ENCODE measurements around the gene A1CF. TPM values are rescaled to one million over a fixed set of nuclear protein-coding genes. Genes with fewer than 3 reads are reported as not detected.
A peak's percentile ranks its signal among the peaks of the same experiment; 100 is the strongest.

A1CF gene, protein sequence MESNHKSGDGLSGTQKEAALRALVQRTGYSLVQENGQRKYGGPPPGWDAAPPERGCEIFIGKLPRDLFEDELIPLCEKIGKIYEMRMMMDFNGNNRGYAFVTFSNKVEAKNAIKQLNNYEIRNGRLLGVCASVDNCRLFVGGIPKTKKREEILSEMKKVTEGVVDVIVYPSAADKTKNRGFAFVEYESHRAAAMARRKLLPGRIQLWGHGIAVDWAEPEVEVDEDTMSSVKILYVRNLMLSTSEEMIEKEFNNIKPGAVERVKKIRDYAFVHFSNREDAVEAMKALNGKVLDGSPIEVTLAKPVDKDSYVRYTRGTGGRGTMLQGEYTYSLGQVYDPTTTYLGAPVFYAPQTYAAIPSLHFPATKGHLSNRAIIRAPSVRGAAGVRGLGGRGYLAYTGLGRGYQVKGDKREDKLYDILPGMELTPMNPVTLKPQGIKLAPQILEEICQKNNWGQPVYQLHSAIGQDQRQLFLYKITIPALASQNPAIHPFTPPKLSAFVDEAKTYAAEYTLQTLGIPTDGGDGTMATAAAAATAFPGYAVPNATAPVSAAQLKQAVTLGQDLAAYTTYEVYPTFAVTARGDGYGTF
- total RNA-seq = under 1 TPM in 1 of 3 donors, not detected in 2; under 0.01 TPM

DNA sequence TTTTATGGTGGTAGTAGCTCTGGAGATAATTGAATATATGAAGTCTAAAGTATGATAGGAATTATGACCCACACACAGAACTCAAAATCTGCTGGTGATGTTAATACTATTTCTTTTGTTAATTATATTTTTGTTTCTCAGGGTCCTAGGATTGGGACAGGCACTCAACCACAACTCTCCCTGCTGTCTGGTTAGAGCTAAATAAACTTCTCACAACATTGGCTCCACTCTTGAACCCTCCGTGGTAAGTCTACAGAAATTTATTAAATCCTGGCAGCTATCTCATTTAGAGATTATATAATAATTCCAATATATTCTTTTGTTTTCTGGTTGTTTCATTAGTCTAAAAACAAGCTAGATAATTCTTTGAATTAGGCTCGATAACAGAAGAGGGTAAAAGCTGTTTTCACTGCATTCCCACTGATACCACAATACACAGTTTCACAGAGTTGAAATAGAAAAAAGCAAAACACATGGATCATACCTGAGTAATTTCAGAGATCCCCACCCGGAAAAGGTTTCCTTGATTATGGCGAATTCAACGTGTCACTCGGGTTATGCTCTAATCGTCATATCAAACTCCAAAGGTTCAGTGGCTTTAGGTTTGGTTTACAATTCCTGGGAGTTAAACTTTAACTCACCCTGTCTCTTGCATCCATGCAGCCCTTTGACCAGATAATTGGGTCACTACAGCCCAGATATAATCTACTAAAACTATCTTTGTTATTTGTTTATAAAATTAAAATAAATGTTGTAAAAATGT is at the start of gene A1CF:
Gene A1CF (minus strand): TSS at position 531 of the 763 bp plus-strand sequence. CDS start 25,687 bp downstream, outside the sequence.
- no peak within 1 kb of the TSS for H3K27ac ChIP-seq
- no peak for TF ChIP-seq POLR2A (IDR thresholded peaks at IDR 0.05)
- TF ChIP-seq POLR2AphosphoS5 (IDR thresholded peaks at IDR 0.05) = no peak
- TF ChIP-seq, protein P1, sequence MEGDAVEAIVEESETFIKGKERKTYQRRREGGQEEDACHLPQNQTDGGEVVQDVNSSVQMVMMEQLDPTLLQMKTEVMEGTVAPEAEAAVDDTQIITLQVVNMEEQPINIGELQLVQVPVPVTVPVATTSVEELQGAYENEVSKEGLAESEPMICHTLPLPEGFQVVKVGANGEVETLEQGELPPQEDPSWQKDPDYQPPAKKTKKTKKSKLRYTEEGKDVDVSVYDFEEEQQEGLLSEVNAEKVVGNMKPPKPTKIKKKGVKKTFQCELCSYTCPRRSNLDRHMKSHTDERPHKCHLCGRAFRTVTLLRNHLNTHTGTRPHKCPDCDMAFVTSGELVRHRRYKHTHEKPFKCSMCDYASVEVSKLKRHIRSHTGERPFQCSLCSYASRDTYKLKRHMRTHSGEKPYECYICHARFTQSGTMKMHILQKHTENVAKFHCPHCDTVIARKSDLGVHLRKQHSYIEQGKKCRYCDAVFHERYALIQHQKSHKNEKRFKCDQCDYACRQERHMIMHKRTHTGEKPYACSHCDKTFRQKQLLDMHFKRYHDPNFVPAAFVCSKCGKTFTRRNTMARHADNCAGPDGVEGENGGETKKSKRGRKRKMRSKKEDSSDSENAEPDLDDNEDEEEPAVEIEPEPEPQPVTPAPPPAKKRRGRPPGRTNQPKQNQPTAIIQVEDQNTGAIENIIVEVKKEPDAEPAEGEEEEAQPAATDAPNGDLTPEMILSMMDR (IDR thresholded peaks at IDR 0.05) = no peak
- intact Hi-C loops (cut with DNase I; ENCODE audit: low total_unique reads) = no loop called here

DNA sequence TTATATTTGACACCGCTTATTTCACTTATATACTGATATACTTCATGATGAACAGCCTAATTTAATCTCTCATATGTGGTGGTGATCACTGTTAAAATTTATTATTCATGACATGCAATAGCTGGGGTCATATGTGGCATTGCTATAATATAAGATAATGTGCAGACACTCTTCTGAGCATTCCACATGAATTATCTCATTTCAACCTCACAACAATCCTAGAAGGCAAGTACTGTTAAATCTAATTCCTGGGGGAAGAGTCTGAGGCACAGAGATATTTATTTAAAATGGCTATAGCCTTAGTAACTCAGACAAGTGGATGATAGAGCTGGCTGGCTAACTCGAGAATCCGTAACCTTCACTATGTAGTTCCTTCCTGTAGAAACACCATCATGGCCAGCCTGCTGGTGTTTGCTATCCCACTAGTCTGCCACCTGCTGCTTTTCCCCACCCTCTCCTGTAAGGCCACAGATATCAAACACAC is 46.6 kb upstream of the A1CF start:
- no peaks in the 10 kb centered on the region for H3K27me3 ChIP-seq
- no peaks in the 10 kb centered on the region for H3K9me3 ChIP-seq
- TF ChIP-seq POLR2AphosphoS5 (IDR thresholded peaks at IDR 0.05) = no peak
- TF ChIP-seq POLR2A (IDR thresholded peaks at IDR 0.05) = no peak
- TF ChIP-seq, protein P1 (IDR thresholded peaks at IDR 0.05) = no peak
- no peak overlapping the region for H3K4me3 ChIP-seq
- no peak overlapping the region for H3K27ac ChIP-seq
- DNase-seq (ENCODE audit: low spot score in 2 of 2) = no peak
- intact Hi-C loops (cut with DNase I; ENCODE audit: low total_unique reads) = loop anchor here (5.0 kb wide), 1 partner anchor 1820 kb away; no protein-coding TSS in a partner anchor
- no peaks in the 10 kb centered on the region for H3K36me3 ChIP-seq
- no peaks in the 10 kb centered on the region for H3K4me1 ChIP-seq

More for the DNA sequence above, at the start of gene A1CF:
- Histone ChIP-seq H3K36me3 (no peaks in the 10 kb centered on the region), H3K27me3 (no peaks in the 10 kb centered on the region), H3K9me3 (no peaks in the 10 kb centered on the region), H3K4me3 (no peak within 1 kb of the TSS), H3K4me1 (no peaks in the 10 kb centered on the region)
- no peak for DNase-seq (ENCODE audit: low spot score in 2 of 2)

DNA sequence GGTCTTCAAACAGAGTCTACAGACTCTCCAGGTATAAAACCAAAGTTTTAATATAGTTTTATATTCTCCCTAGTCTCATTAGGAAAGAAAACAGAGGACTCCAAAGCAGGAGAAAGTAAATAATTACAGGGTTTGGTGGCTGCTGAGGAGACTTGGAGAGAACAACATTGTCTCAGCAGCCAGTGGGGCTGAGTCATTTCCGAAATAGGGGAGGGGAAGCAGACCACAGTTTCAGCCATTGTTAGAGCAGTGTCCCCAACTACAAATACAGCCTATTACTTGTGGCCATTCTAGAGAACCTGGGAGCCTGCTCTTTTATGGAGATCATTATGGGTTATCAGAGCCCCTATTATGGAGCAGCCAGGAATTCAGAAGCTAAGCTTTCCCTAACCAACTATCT is 44.2 kb upstream of the A1CF start:
- no peaks in the 10 kb centered on the region for H3K27me3 ChIP-seq
- DNase-seq (ENCODE audit: low spot score in 2 of 2) = no peak
- H3K4me1 ChIP-seq = no peaks in the 10 kb centered on the region
- no peaks in the 10 kb centered on the region for H3K9me3 ChIP-seq
- intact Hi-C loops (cut with DNase I; ENCODE audit: low total_unique reads) = loop anchor here (5.0 kb wide), 1 partner anchor 1823 kb away; no protein-coding TSS in a partner anchor
- TF ChIP-seq, protein P1 (IDR thresholded peaks at IDR 0.05) = no peak
- TF ChIP-seq POLR2A (IDR thresholded peaks at IDR 0.05) (no peak), POLR2AphosphoS5 (IDR thresholded peaks at IDR 0.05) (no peak)
- no peak overlapping the region for H3K27ac ChIP-seq
- no peak overlapping the region for H3K4me3 ChIP-seq
- H3K36me3 ChIP-seq = no peaks in the 10 kb centered on the region

DNA sequence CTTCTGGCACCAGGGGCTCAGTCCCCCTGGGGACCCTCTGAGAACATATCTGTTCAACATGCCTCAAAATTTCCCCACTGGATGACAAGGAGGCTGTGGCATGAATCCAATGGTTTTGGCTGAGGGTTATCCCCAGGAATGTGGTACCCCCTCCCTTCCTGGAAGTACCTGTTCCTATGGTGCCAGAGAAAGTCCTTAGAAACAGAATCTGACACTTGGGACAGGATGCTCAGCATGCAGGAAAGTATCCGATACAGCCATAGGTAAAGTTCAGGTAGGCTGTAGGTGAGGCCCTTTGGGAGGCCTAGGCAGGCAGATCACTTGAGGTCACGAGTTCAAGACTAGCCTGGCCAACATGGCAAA is 42.7 kb upstream of the A1CF start:
- DNase-seq (ENCODE audit: low spot score in 2 of 2) = peak in 1 of 2 donors; percentile 34
- intact Hi-C loops (cut with DNase I; ENCODE audit: low total_unique reads) = no loop called here
- TF ChIP-seq, protein P1 (IDR thresholded peaks at IDR 0.05) = no peak
- TF ChIP-seq POLR2A (IDR thresholded peaks at IDR 0.05) (no peak), POLR2AphosphoS5 (IDR thresholded peaks at IDR 0.05) (no peak)
- no peaks in the 10 kb centered on the region for H3K36me3 ChIP-seq
- no peaks in the 10 kb centered on the region for H3K4me1 ChIP-seq
- no peak overlapping the region for H3K4me3 ChIP-seq
- H3K27me3 ChIP-seq = no peaks in the 10 kb centered on the region
- peak overlapping the region; percentile 56 for H3K27ac ChIP-seq
- peaks cover 4 to 8% of the 10 kb centered on the region in 2 donors for H3K9me3 ChIP-seq

Data from breast epithelium (tissue), 4 donors.